K562 (cell line): ENCODE measurements around the gene OR11G2. TPM values are rescaled to one million over a fixed set of nuclear protein-coding genes. Genes with fewer than 3 reads are reported as not detected.
A peak's percentile ranks its signal among the peaks of the same experiment; 100 is the strongest.

Experiments used
- BRD4 ChIP-seq: fragments of 200-600 bp; sonication (generic); IDR thresholded peaks from 2 replicates; pipeline ENCODE4 v1.6.1; 2017; ENCODE audit warnings: inconsistent platforms
- CC2D1A ChIP-seq: fragments of 450-650 bp; IDR thresholded peaks from 2 replicates; pipeline ENCODE4 v1.6.1; 2017; ENCODE audit warnings: mild to moderate bottlenecking
- DDX20 ChIP-seq: fragments of 450-650 bp; IDR thresholded peaks from 2 replicates; pipeline ENCODE4 v1.6.1; 2016; ENCODE audit warnings: missing genetic modification characterization, low read depth, mild to moderate bottlenecking, missing compliant biosample characterization, moderate library complexity
- DNMT1 ChIP-seq: fragments of 450-650 bp; IDR thresholded peaks from 2 replicates; pipeline ENCODE4 v1.6.1; 2016; ENCODE audit warnings: antibody characterized with exemption, mild to moderate bottlenecking
- FIP1L1 ChIP-seq: fragments of 200-400 bp; formaldehyde crosslinking; IDR thresholded peaks from 2 replicates; pipeline ENCODE4 v1.6.1; 2018; ENCODE audit warnings: mild to moderate bottlenecking, low read depth, low read length; ENCODE audit not compliant: poor library complexity, severe bottlenecking
- GATAD2B ChIP-seq: fragments of 450-650 bp; IDR thresholded peaks from 2 replicates; pipeline ENCODE4 v1.6.1; 2017; ENCODE audit warnings: mild to moderate bottlenecking, borderline replicate concordance
- HDAC6 ChIP-seq: IDR thresholded peaks from 2 replicates; pipeline ENCODE4 v1.6.1; 2012; ENCODE audit warnings: low read depth, mild to moderate bottlenecking, control low read depth, inconsistent platforms, low read length, moderate library complexity
- MBD2 ChIP-seq: sonication (generic); IDR thresholded peaks from 2 replicates; pipeline ENCODE4 v1.6.1; 2016; ENCODE audit warnings: low read depth, borderline replicate concordance
- NCOA1 ChIP-seq: fragments of 450-650 bp; IDR thresholded peaks from 2 replicates; pipeline ENCODE4 v1.6.1; 2016; ENCODE audit warnings: low read depth
- NFE2 ChIP-seq: IDR thresholded peaks from 2 replicates; pipeline ENCODE4 v1.6.1; 2014; ENCODE audit warnings: antibody characterized with exemption, low read depth
- POLR3A ChIP-seq: IDR thresholded peaks from 2 replicates; pipeline ENCODE4 v1.6.1; 2011; ENCODE audit warnings: borderline replicate concordance, mild to moderate bottlenecking, moderate library complexity; ENCODE audit not compliant: insufficient read length, insufficient read depth; ENCODE audit errors: extremely low read depth
- SMARCC2 ChIP-seq: fragments of 450-650 bp; IDR thresholded peaks from 2 replicates; pipeline ENCODE4 v1.6.1; 2017; ENCODE audit warnings: antibody characterized with exemption, moderate library complexity, mild to moderate bottlenecking, low read depth
- SMARCE1 ChIP-seq: fragments of 450-650 bp; IDR thresholded peaks from 2 replicates; pipeline ENCODE4 v1.7.1; 2016; ENCODE audit warnings: mild to moderate bottlenecking
- SRSF7 ChIP-seq: fragments of 200-400 bp; formaldehyde crosslinking; optimal IDR thresholded peaks from 2 replicates; pipeline ENCODE3; 2017; ENCODE audit warnings: mild to moderate bottlenecking, low read depth, low read length
- USF2 ChIP-seq: sonication (generic); formaldehyde crosslinking; IDR thresholded peaks from 2 replicates; pipeline ENCODE4 v1.5.0; 2020; ENCODE audit warnings: missing genetic modification reagents
- ZNF165 ChIP-seq: fragments of 250-450 bp; sonication (Bioruptor Pico); IDR thresholded peaks from 2 replicates; pipeline ENCODE4 v1.4.0; 2020; ENCODE audit warnings: borderline replicate concordance
- ZNF717 ChIP-seq: fragments of 250-450 bp; sonication (Bioruptor Pico); IDR thresholded peaks from 2 replicates; pipeline ENCODE4 v1.5.0; 2021
- polyA plus RNA-seq, 8 experiments: library from polyadenylated mRNA; depleted of rRNA in 4 of 8; stranded (reverse) in 5 of 8; unstranded in 3 of 8; fragments of >200 nt; fragmentation: Nextera tagmentation in 2 of 8; fragmentation: Illumina TruSeq in 1 of 8; extraction: Ambion mirVana in 2 of 8; extraction: Trizol in 1 of 8; gene quantifications; 2 replicates each; pipeline versions ENCODE4 v1.2.1 to v1.2.3, GENCODE V29; 2011 to 2014; ENCODE audit warnings: inconsistent platforms in 1 of 8, missing spikeins in 1 of 8
- total RNA-seq, 7 experiments: library from RNA; depleted of rRNA in 6 of 7; stranded (reverse); fragments of >200 nt in 6 of 7; fragmentation: Illumina TruSeq in 2 of 7; extraction: Trizol in 2 of 7; gene quantifications; 2 replicates each; pipeline versions ENCODE4 v1.2.1 to v1.2.3, GENCODE V29; 2011 to 2021; ENCODE audit warnings: low replicate concordance in 1 of 7
- TF ChIP-seq, protein P1 (sequence below), 2 experiments: fragments of 450-650 bp; IDR thresholded peaks; 2 replicates each; pipeline ENCODE4 v1.6.1; 2016; ENCODE audit warnings: mild to moderate bottlenecking in 2 of 2, borderline replicate concordance in 1 of 2, low read depth in 1 of 2, moderate library complexity in 1 of 2
- TF ChIP-seq, protein P2 (sequence below): fragments of 250-450 bp; sonication (Bioruptor Pico); IDR thresholded peaks from 2 replicates; pipeline ENCODE4 v1.8.0; 2021; ENCODE audit warnings: moderate library complexity, mild to moderate bottlenecking, inconsistent platforms

The OR11G2 gene
- total and polyA plus RNA-seq, 9 of the 15 experiments (the other 6 are each of a cell fraction or from before 2014, with no cell fraction given), result not detected

- no peak for TF ChIP-seq USF2 (CRISPR knock-in tag)
- peak; percentile 60 for TF ChIP-seq NFE2
- no peak for TF ChIP-seq ZNF717
- TF ChIP-seq, protein P1, sequence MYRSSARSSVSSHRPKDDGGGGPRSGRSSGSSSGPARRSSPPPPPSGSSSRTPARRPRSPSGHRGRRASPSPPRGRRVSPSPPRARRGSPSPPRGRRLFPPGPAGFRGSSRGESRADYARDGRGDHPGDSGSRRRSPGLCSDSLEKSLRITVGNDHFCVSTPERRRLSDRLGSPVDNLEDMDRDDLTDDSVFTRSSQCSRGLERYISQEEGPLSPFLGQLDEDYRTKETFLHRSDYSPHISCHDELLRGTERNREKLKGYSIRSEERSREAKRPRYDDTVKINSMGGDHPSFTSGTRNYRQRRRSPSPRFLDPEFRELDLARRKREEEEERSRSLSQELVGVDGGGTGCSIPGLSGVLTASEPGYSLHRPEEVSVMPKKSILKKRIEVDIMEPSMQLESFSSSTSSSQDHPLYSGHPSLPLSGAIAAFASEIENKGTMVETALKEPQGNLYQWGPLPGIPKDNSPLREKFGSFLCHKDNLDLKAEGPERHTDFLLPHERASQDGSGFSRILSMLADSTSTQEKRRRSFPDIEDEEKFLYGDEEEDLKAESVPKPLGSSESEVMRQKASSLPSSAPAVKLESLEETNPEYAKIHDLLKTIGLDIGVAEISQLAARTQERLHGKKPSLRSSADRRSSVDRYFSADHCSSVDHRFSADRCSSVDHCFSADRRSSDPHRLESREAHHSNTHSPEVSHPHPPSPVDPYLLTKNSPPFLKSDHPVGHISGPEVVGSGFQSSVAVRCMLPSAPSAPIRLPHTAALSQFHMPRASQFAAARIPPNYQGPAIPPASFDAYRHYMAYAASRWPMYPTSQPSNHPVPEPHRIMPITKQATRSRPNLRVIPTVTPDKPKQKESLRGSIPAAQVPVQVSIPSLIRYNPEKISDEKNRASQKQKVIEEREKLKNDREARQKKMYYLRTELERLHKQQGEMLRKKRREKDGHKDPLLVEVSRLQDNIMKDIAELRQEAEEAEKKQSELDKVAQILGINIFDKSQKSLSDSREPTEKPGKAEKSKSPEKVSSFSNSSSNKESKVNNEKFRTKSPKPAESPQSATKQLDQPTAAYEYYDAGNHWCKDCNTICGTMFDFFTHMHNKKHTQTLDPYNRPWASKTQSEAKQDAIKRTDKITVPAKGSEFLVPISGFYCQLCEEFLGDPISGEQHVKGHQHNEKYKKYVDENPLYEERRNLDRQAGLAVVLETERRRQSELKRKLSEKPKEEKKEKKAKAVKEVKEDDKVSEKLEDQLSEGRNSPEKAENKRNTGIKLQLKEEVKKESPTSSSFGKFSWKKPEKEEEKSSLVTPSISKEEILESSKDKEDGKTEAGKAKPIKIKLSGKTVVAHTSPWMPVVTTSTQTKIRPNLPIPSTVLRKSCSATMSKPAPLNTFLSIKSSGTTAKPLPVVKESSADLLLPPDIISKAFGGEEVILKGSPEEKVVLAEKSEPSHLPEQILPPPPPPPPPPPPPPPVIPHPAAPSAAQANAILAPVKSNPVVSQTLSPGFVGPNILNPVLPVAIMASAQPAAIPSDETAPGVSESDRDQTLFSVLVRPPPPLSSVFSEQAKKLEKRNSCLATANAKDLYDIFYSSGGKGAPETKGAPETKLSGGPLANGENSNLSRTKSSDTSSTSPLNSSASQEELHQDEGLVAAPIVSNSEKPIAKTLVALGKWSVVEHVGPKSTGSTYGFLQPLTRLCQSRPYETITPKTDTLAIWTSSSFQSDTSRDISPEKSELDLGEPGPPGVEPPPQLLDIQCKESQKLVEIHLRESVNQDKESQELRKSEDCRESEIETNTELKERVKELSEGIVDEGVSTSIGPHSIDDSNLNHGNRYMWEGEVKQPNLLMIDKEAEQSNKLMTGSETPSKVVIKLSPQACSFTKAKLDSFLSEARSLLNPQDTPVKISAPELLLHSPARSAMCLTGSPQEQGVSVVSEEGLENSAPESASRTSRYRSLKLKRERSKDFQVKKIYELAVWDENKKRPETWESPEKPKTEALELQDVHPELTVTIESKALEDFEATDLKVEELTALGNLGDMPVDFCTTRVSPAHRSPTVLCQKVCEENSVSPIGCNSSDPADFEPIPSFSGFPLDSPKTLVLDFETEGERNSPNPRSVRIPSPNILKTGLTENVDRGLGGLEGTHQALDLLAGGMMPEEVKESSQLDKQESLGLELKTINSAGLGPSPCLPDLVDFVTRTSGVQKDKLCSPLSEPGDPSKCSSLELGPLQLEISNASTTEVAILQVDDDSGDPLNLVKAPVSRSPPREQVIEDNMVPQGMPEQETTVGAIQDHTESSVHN (IDR thresholded peaks at IDR 0.05; ENCODE audit: borderline replicate concordance in 1 of 2, low read depth in 1 of 2), result peak; percentile 63 to 79; a peak in 2 of 4 replicates
- no peak for TF ChIP-seq DNMT1
- TF ChIP-seq SMARCC2, result peak; percentile 78
- no peak for TF ChIP-seq HDAC6
- 0 out of 2 replicates have a peak, but pooled peaks have one; percentile 38 for TF ChIP-seq GATAD2B
- TF ChIP-seq, protein P2, sequence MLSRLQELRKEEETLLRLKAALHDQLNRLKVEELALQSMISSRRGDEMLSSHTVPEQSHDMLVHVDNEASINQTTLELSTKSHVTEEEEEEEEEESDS (CRISPR knock-in tag), result no peak
- TF ChIP-seq NCOA1, result peak; percentile 81; the same call in 1 of the 2 replicates
- no peak for TF ChIP-seq ZNF165 (CRISPR knock-in tag)
- no peak for TF ChIP-seq DDX20
- peak; percentile 94 for TF ChIP-seq SMARCE1
- no peak for TF ChIP-seq POLR3A
- peak; percentile 56; the same call in 1 of the 2 replicates for TF ChIP-seq MBD2
- no peak for TF ChIP-seq SRSF7
- TF ChIP-seq CC2D1A, result peak; percentile 92
- TF ChIP-seq FIP1L1, result no peak
- TF ChIP-seq BRD4, result no peak
These were observed 13.2 kb upstream of the OR11G2 start (continued) for GRCh38 chr14:20177433-20177974.
